ENCODE measurements around the gene KDM6B. TPM values are rescaled to one million over a fixed set of nuclear protein-coding genes. Genes with fewer than 3 reads are reported as not detected.

KDM6B gene
- total RNA-seq, 1 donor from 2014 or later: 191 TPM

- TF ChIP-seq CTCF (IDR thresholded peaks at IDR 0.05; ENCODE audit: partially characterized antibody, unreplicated experiment): no peak
- peak overlapping the region; percentile 97 for H3K4me3 Mint-ChIP-seq (ENCODE audit: unreplicated experiment)
- peak overlapping the region; percentile 98 for H3K27ac Mint-ChIP-seq (ENCODE audit: unreplicated experiment)
- H3K9me3 Mint-ChIP-seq (ENCODE audit: unreplicated experiment): peaks cover 46% of the 10 kb centered on the region
- no peak for DNase-seq
- H3K27me3 Mint-ChIP-seq (ENCODE audit: unreplicated experiment): peaks cover 51% of the 10 kb centered on the region
- H3K4me1 Mint-ChIP-seq (ENCODE audit: low read depth, unreplicated experiment): peaks cover 33% of the 10 kb centered on the region
- H3K36me3 Mint-ChIP-seq (ENCODE audit: unreplicated experiment): peaks cover 5% of the 10 kb centered on the region
Observed at GRCh38 chr17:7840441-7840840, 6.4 kb downstream of the KDM6B start.

GRCh38 chr17:7840875-7841274 lies 6.9 kb downstream of the KDM6B start:
- peaks cover 35% of the 10 kb centered on the region for H3K4me1 Mint-ChIP-seq (ENCODE audit: low read depth, unreplicated experiment)

GRCh38 chr17:7841396-7841914 lies 7.4 kb downstream of the KDM6B start:
- Mint-ChIP-seq H3K4me3 (ENCODE audit: unreplicated experiment) (peak overlapping the region; percentile 97), H3K27ac (ENCODE audit: unreplicated experiment) (peak overlapping the region; percentile 98), H3K27me3 (ENCODE audit: unreplicated experiment) (peaks cover 50% of the 10 kb centered on the region), H3K36me3 (ENCODE audit: unreplicated experiment) (peaks cover 5% of the 10 kb centered on the region), H3K9me3 (ENCODE audit: unreplicated experiment) (peaks cover 47% of the 10 kb centered on the region), H3K4me1 (ENCODE audit: low read depth, unreplicated experiment) (peaks cover 35% of the 10 kb centered on the region)
- no peak for TF ChIP-seq CTCF (IDR thresholded peaks at IDR 0.05; ENCODE audit: partially characterized antibody, unreplicated experiment)
- peak; percentile 58 for DNase-seq

More at GRCh38 chr17:7840875-7841274, 6.9 kb downstream of the KDM6B start:
- no peak for DNase-seq
- no peak for TF ChIP-seq CTCF (IDR thresholded peaks at IDR 0.05; ENCODE audit: partially characterized antibody, unreplicated experiment)
- peak overlapping the region; percentile 97 for H3K4me3 Mint-ChIP-seq (ENCODE audit: unreplicated experiment)
- peaks cover 5% of the 10 kb centered on the region for H3K36me3 Mint-ChIP-seq (ENCODE audit: unreplicated experiment)
- peak overlapping the region; percentile 98 for H3K27ac Mint-ChIP-seq (ENCODE audit: unreplicated experiment)
- H3K27me3 Mint-ChIP-seq (ENCODE audit: unreplicated experiment): peaks cover 53% of the 10 kb centered on the region
- H3K9me3 Mint-ChIP-seq (ENCODE audit: unreplicated experiment): peaks cover 49% of the 10 kb centered on the region

GRCh38 chr17:7841915-7842379 lies 7.9 kb downstream of the KDM6B start:
- peak overlapping the region; percentile 99 for H3K4me3 Mint-ChIP-seq (ENCODE audit: unreplicated experiment)
- H3K27me3 Mint-ChIP-seq (ENCODE audit: unreplicated experiment): peaks cover 45% of the 10 kb centered on the region
- H3K9me3 Mint-ChIP-seq (ENCODE audit: unreplicated experiment): peaks cover 43% of the 10 kb centered on the region
- peak; percentile 99 for DNase-seq
- H3K27ac Mint-ChIP-seq (ENCODE audit: unreplicated experiment): peak overlapping the region; percentile 98
- peaks cover 5% of the 10 kb centered on the region for H3K36me3 Mint-ChIP-seq (ENCODE audit: unreplicated experiment)
- H3K4me1 Mint-ChIP-seq (ENCODE audit: low read depth, unreplicated experiment): peaks cover 34% of the 10 kb centered on the region
- TF ChIP-seq CTCF (IDR thresholded peaks at IDR 0.05; ENCODE audit: partially characterized antibody, unreplicated experiment): no peak

- H3K4me1 Mint-ChIP-seq (ENCODE audit: low read depth, unreplicated experiment): peaks cover 32% of the 10 kb centered on the region
- H3K9me3 Mint-ChIP-seq (ENCODE audit: unreplicated experiment): peaks cover 41% of the 10 kb centered on the region
- peak overlapping the region; percentile 99 for H3K4me3 Mint-ChIP-seq (ENCODE audit: unreplicated experiment)
- DNase-seq: peak; percentile 46
- peaks cover 5% of the 10 kb centered on the region for H3K36me3 Mint-ChIP-seq (ENCODE audit: unreplicated experiment)
- H3K27ac Mint-ChIP-seq (ENCODE audit: unreplicated experiment): peak overlapping the region; percentile 98
- no peak for TF ChIP-seq CTCF (IDR thresholded peaks at IDR 0.05; ENCODE audit: partially characterized antibody, unreplicated experiment)
- peaks cover 42% of the 10 kb centered on the region for H3K27me3 Mint-ChIP-seq (ENCODE audit: unreplicated experiment)
Observed at GRCh38 chr17:7842380-7843256, 8.6 kb downstream of the KDM6B start.
